GM12892 (cell line): ENCODE data around the gene PRDM5.

Source experiments
- POLR2A ChIP-seq: IDR thresholded peaks from 2 replicates; pipeline ENCODE4 v1.6.1; 2011; ENCODE audit warnings: low read depth, low read length, control low read depth
- POLR2AphosphoS5 ChIP-seq: IDR thresholded peaks from 2 replicates; pipeline ENCODE4 v1.6.1; 2011; ENCODE audit warnings: low read depth, low read length, control low read depth
- TAF1 ChIP-seq: IDR thresholded peaks from 2 replicates; pipeline ENCODE4 v1.6.1; 2011; ENCODE audit warnings: low read depth, mild to moderate bottlenecking, control low read depth, low read length, borderline replicate concordance

DNA sequence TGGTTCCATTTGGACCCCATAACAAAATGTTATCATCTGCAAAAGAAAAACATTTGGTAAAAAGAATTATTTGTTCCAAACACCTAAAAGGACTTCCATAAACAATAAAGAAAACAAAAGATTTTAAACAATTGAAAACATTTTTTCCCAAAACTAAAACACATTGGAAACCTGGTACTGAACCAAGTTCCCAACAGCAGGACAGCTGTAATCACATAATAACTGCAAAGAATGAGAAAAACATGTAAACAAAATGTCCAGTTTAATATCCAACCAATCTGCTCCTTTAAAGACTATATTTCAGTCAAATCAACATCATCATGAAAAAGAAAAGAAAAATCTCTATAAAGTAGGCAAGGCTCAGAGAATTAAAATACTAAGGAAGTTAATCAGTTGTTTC lies 36.3 kb downstream of the PRDM5 start:
- TF ChIP-seq POLR2AphosphoS5 (no peak), POLR2A (no peak), TAF1 (no peak)
